ENCODE results near the gene IL13.

IL13 gene

DNA sequence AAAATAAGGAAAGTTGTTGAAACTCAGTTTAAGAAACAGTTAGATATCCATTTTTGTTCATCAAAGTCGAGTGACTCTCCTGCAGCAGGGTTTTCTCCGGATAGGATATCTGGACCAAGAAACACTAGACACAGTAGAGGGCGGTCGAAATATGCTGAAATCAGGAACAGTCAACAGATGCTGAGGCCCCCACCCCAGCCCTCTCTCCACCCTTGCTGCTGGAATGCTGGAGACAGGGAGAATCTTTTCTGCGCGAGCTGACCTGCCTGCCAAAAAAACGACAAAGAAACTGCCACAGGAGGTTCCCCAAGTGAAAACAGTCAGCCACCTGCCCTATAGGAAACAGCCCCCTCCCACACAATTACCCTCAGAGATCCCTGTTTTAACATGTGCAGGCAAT is 4.3 kb upstream of the IL13 start:
- H3K27me3 ChIP-seq (ENCODE audit: control insufficient read depth, insufficient read depth, low read length, poor library complexity, severe bottlenecking): peaks cover 33% of the 10 kb centered on the region
- H3K27ac ChIP-seq (ENCODE audit: insufficient read depth, low read depth, low read length, poor library complexity, severe bottlenecking): no peak overlapping the region
- H3K36me3 ChIP-seq (ENCODE audit: control insufficient read depth, insufficient read depth, low read length): no peaks in the 10 kb centered on the region
- H3K4me3 ChIP-seq (ENCODE audit: insufficient read depth, low read depth, low read length): no peak overlapping the region
- no peaks in the 10 kb centered on the region for H3K9me3 ChIP-seq (ENCODE audit: control insufficient read depth, low read length)
- no peaks in the 10 kb centered on the region for H3K4me1 ChIP-seq (ENCODE audit: control insufficient read depth, insufficient read depth, low read length)
- 54 to 55% methylated on average over 7 of the region's 7 CpGs for WGBS, 2 experiments

DNA sequence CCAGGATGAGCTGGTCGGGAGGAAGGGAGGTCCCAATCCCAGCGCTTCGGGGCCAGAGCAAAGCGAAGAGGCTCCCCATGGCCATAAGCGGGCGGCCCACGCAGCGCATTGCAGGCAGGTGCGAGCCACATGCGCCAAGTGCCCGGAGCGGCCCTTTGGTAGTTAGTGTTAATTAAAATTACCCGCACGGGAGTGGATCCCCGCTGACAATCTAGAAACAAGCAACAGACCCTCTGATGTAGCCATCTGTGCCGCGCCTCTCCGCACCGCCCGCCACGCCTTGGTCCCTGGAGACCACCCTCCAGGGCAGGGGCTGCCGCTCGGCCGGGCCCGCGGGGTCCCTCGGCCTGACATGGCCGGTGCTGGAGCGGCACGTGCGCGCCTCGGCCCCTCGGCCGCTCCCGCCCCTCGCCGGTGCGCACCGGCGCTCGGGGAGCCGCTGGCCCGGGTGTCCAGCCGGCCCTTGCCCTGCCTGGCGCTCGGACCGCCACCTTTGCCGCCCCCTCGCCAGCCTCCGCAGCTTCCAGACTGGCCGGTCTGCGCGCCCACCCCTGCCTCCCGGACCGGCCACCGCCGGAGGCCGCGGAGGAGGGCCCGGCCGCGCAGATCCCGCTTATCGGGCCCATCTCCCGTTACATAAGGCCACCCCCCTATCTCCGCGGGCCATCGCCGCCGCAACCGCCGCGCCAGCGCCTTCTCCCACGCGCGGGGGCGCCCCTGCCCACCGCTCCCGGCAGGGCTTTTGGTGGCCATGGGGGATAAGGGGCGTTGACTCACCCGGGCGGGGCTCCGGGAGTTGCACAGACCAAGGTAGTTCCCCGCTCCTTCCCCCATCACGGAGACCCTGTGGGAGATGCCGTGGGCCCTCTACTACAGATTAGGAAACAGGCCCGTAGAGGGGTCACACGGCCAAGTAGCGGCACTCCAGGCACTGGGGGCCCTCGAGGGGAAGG is 1.9 kb upstream of the IL13 start:
- no peaks in the 10 kb centered on the region for H3K4me1 ChIP-seq (ENCODE audit: control insufficient read depth, insufficient read depth, low read length)
- H3K27ac ChIP-seq (ENCODE audit: insufficient read depth, low read depth, low read length, poor library complexity, severe bottlenecking): no peak overlapping the region
- no peaks in the 10 kb centered on the region for H3K36me3 ChIP-seq (ENCODE audit: control insufficient read depth, insufficient read depth, low read length)
- H3K27me3 ChIP-seq (ENCODE audit: control insufficient read depth, insufficient read depth, low read length, poor library complexity, severe bottlenecking): peaks cover 33% of the 10 kb centered on the region
- no peaks in the 10 kb centered on the region for H3K9me3 ChIP-seq (ENCODE audit: control insufficient read depth, low read length)
- H3K4me3 ChIP-seq (ENCODE audit: insufficient read depth, low read depth, low read length): peak overlapping the region; percentile 19
- 9 to 10% methylated on average over 92 of the region's 92 CpGs for WGBS, 2 experiments

DNA sequence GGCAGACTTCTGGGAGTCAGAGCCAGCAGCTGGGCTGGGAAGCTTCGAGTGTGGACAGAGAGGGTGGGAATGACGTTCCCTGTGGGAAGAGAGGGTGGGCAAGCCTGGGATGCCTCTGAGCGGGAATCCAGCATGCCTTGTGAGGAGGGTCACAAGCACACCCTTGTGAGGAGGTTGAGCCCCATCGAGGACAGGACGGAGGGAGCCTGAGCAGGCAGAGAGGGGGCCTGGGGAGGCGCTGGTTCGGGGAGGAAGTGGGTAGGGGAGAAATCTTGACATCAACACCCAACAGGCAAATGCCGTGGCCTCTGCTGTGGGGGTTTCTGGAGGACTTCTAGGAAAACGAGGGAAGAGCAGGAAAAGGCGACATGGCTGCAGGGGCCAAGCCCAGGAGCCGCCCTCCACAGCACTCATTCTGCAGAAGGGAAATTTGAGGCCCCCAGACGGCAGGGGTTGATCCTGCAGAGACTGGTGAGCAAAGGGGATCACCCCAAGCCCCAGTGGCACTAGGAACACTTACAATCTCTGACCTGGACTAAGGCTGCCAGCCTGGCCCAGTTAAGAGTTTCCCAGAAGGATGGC is 1.1 kb upstream of the IL13 start:
- no peak overlapping the region for H3K27ac ChIP-seq (ENCODE audit: insufficient read depth, low read depth, low read length, poor library complexity, severe bottlenecking)
- no peaks in the 10 kb centered on the region for H3K4me1 ChIP-seq (ENCODE audit: control insufficient read depth, insufficient read depth, low read length)
- H3K36me3 ChIP-seq (ENCODE audit: control insufficient read depth, insufficient read depth, low read length): no peaks in the 10 kb centered on the region
- 84 to 87% methylated on average over 12 of the region's 12 CpGs for WGBS, 2 experiments
- H3K27me3 ChIP-seq (ENCODE audit: control insufficient read depth, insufficient read depth, low read length, poor library complexity, severe bottlenecking): peaks cover 33% of the 10 kb centered on the region
- no peak overlapping the region for H3K4me3 ChIP-seq (ENCODE audit: insufficient read depth, low read depth, low read length)
- H3K9me3 ChIP-seq (ENCODE audit: control insufficient read depth, low read length): no peaks in the 10 kb centered on the region

DNA sequence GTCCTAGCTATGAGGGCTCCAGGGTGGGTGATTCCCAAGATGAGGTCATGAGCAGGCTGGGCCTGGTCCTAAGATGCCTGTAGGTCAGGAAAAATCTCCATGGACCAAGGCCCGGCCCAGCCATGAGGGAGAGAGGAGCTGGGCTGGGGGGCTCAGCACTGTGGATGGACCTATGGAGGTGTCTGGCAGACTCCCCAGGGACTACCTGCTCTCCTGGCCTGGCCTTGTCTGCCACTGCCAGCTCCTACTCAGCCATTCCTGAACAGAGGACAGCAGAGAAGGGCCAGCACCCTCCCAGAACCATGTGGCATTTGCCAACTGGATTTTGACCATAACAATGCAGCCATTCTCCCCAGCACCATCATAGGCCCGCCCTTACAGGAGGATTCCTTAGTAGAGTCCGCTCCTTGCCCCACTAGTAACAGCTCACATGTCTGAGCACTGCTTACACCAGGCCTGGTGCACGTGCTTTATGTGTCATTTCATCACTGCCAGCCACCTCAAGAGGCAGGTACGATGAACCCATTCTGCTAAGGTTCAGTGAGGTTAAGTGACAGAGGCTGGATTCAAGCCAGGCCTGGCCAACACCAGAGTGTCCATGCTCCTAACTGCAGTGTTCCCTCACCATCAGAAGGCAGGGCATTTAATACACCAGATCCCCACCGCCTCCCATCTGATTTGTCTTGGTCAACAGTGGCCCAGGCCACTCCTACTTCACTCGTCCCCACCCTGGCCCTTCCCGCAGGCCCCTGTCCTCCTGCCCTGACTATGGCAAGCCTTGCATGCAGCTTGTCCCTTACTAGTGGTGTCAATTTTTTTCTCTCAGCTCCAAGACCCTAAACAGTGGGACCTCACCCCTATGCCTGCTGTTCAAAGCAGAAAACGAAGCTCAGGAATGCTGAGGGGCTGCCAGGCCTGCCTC is 669 bp downstream of the IL13 start:
- H3K4me3 ChIP-seq (ENCODE audit: insufficient read depth, low read depth, low read length): no peak overlapping the region
- H3K9me3 ChIP-seq (ENCODE audit: control insufficient read depth, low read length): no peaks in the 10 kb centered on the region
- no peak overlapping the region for H3K27ac ChIP-seq (ENCODE audit: insufficient read depth, low read depth, low read length, poor library complexity, severe bottlenecking)
- peaks cover 33% of the 10 kb centered on the region for H3K27me3 ChIP-seq (ENCODE audit: control insufficient read depth, insufficient read depth, low read length, poor library complexity, severe bottlenecking)
- no peaks in the 10 kb centered on the region for H3K4me1 ChIP-seq (ENCODE audit: control insufficient read depth, insufficient read depth, low read length)
- no peaks in the 10 kb centered on the region for H3K36me3 ChIP-seq (ENCODE audit: control insufficient read depth, insufficient read depth, low read length)
- WGBS, 2 experiments: 89 to 90% methylated on average over 9 of the region's 9 CpGs

DNA sequence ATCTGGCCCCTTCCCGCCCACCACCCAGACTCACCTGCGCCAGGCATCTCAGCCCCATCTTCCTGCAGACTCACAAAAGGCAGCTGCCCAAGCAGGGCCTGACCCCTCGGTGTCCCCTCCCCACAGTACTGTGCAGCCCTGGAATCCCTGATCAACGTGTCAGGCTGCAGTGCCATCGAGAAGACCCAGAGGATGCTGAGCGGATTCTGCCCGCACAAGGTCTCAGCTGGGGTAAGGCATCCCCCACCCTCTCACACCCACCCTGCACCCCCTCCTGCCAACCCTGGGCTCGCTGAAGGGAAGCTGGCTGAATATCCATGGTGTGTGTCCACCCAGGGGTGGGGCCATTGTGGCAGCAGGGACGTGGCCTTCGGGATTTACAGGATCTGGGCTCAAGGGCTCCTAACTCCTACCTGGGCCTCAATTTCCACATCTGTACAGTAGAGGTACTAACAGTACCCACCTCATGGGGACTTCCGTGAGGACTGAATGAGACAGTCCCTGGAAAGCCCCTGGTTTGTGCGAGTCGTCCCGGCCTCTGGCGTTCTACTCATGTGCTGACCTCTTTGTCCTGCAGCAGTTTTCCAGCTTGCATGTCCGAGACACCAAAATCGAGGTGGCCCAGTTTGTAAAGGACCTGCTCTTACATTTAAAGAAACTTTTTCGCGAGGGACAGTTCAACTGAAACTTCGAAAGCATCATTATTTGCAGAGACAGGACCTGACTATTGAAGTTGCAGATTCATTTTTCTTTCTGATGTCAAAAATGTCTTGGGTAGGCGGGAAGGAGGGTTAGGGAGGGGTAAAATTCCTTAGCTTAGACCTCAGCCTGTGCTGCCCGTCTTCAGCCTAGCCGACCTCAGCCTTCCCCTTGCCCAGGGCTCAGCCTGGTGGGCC is 1.9 kb downstream of the IL13 start:
- Histone ChIP-seq H3K4me3 (ENCODE audit: insufficient read depth, low read depth, low read length) (no peak overlapping the region), H3K36me3 (ENCODE audit: control insufficient read depth, insufficient read depth, low read length) (no peaks in the 10 kb centered on the region), H3K27me3 (ENCODE audit: control insufficient read depth, insufficient read depth, low read length, poor library complexity, severe bottlenecking) (peaks cover 29% of the 10 kb centered on the region), H3K4me1 (ENCODE audit: control insufficient read depth, insufficient read depth, low read length) (no peaks in the 10 kb centered on the region), H3K9me3 (ENCODE audit: control insufficient read depth, low read length) (no peaks in the 10 kb centered on the region), H3K27ac (ENCODE audit: insufficient read depth, low read depth, low read length, poor library complexity, severe bottlenecking) (no peak overlapping the region)
- 93 to 94% methylated on average over 23 of the region's 23 CpGs for WGBS, 2 experiments

DNA sequence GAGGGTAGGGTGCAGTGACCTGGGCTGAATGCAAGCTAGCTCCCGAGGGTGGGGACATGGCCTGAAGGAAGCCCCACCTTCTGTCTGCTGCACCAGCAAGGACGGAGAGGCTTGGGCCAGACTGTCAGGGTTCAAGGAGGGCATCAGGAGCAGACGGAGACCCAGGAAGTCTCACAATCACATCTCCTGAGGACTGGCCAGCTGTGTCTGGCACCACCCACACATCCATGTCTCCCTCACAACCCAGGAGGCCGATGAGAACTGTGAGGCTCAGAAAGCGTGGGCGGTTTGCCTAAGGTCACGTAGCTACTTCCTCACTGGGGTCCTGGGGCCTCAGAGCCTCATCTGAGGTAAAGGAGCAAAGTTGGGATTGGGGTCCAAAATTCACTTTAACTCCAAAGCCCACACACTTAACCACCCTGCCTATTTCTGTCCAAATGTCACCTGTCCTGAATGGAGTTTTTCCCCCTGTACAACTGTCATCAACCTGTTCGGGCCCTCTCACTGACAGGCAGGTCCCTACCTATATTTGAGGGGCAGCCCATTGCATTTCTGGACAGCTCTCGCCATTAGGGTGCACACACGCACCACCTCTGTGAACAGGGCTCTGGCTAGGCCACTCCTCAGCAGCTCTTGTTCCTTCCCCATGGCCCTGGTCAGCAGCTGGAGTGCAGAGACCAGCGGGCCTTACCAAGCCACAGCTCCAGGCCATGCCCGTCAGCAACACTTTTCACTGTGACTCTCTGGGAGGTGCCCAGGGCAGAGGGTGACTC is 3.4 kb downstream of the IL13 start:
- WGBS, 2 experiments: 90 to 94% methylated on average over 12 of the region's 12 CpGs
- Histone ChIP-seq H3K4me3 (ENCODE audit: insufficient read depth, low read depth, low read length) (no peak overlapping the region), H3K9me3 (ENCODE audit: control insufficient read depth, low read length) (no peaks in the 10 kb centered on the region), H3K36me3 (ENCODE audit: control insufficient read depth, insufficient read depth, low read length) (no peaks in the 10 kb centered on the region), H3K4me1 (ENCODE audit: control insufficient read depth, insufficient read depth, low read length) (no peaks in the 10 kb centered on the region), H3K27ac (ENCODE audit: insufficient read depth, low read depth, low read length, poor library complexity, severe bottlenecking) (no peak overlapping the region), H3K27me3 (ENCODE audit: control insufficient read depth, insufficient read depth, low read length, poor library complexity, severe bottlenecking) (peaks cover 14% of the 10 kb centered on the region)

DNA sequence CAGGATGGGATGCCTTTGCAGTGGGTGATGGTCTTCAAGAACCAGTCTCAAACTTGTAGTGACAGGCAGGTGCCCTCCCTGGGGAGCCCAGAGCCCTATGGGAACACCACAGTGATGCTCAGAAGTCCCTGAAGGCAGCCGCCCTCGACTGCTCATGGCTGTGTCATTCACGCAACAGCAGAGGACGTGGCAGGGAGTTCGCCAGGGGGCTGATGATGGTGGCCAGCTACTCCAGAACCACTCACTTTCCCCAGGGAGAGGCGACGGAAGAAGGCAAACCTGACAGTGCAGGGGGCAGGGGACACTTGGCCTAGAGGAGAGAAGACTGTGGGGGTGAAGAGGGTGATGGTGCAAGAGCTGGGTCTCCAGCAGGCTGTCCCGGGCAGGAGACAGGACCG is 4.0 kb downstream of the IL13 start:
- no peak overlapping the region for H3K4me3 ChIP-seq (ENCODE audit: insufficient read depth, low read depth, low read length)
- H3K27ac ChIP-seq (ENCODE audit: insufficient read depth, low read depth, low read length, poor library complexity, severe bottlenecking): no peak overlapping the region
- peaks cover 8% of the 10 kb centered on the region for H3K27me3 ChIP-seq (ENCODE audit: control insufficient read depth, insufficient read depth, low read length, poor library complexity, severe bottlenecking)
- 94 to 95% methylated on average over 9 of the region's 9 CpGs for WGBS, 2 experiments
- no peaks in the 10 kb centered on the region for H3K4me1 ChIP-seq (ENCODE audit: control insufficient read depth, insufficient read depth, low read length)
- no peaks in the 10 kb centered on the region for H3K9me3 ChIP-seq (ENCODE audit: control insufficient read depth, low read length)
- no peaks in the 10 kb centered on the region for H3K36me3 ChIP-seq (ENCODE audit: control insufficient read depth, insufficient read depth, low read length)

DNA sequence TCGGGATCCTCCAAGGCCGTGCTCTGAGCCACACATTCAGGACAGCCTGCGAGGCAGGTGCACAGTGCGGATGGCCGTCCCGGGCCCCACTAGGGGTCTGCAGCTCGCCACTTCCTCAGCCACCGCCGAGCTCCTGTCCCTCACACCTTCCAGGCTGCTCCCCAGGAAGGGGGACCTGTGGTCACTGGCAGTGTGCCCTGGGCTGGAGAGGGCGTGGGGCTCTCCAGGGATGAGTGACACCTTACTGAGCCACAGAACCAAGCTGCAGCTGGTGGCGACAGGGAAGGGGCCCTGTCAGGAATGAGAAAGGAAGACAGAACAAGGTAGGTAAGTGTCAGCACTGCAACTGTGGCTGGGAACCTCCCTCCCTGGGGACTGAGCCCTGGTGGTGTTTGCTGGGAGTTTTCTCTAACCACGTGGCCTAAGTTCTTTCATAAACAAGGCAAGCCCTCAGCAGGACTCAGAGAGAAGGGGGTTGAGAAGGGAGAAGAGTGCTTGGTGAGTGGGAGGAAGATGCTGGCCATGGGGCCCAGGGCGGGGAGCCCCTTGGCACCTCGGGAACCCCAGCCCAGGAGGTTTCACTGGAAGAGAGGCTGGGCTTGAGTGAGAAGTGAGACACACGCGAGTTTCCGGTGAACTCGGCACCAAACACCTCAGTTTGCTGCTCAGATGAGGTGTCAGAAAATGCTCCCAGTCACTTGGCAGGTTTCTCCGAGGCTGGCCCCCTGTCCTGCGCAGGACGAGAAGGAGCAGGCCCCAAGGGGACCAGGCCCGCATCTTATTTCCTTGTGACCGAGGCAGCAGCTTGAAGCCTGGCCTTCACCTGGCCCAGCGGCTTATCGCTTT is 5.2 kb downstream of the IL13 start:
- H3K27ac ChIP-seq (ENCODE audit: insufficient read depth, low read depth, low read length, poor library complexity, severe bottlenecking): no peak overlapping the region
- no peaks in the 10 kb centered on the region for H3K9me3 ChIP-seq (ENCODE audit: control insufficient read depth, low read length)
- no peaks in the 10 kb centered on the region for H3K4me1 ChIP-seq (ENCODE audit: control insufficient read depth, insufficient read depth, low read length)
- H3K27me3 ChIP-seq (ENCODE audit: control insufficient read depth, insufficient read depth, low read length, poor library complexity, severe bottlenecking): no peaks in the 10 kb centered on the region
- 86 to 88% methylated on average over 25 of the region's 25 CpGs for WGBS, 2 experiments
- no peak overlapping the region for H3K4me3 ChIP-seq (ENCODE audit: insufficient read depth, low read depth, low read length)
- no peaks in the 10 kb centered on the region for H3K36me3 ChIP-seq (ENCODE audit: control insufficient read depth, insufficient read depth, low read length)

All from ectodermal cell (in vitro differentiated cells).